Measurements from ENCODE around the gene KRTAP10-3. TPM values are rescaled to one million over a fixed set of nuclear protein-coding genes. Genes with fewer than 3 reads are reported as not detected.

KRTAP10-3 gene
- polyA plus RNA-seq, 1 donor (not counting 4 experiments of a cell fraction or from before 2014, with no cell fraction given) = not detected

GRCh38 chr21:44576025-44576420, 17.4 kb upstream of the KRTAP10-3 start:
- Histone ChIP-seq H3K27me3 (ENCODE audit: control insufficient read depth, extremely low read depth, insufficient read depth, low read length) (no peaks in the 10 kb centered on the region), H2AFZ (ENCODE audit: control insufficient read depth, low read length) (no peak overlapping the region), H3K4me3 (ENCODE audit: control insufficient read depth in 2 of 3, extremely low read depth in 1 of 3, insufficient read depth in 2 of 3, low read depth in 1 of 3, low read length in 3 of 3) (no peak overlapping the region), H3K79me2 (ENCODE audit: control insufficient read depth, insufficient read depth, low read length) (no peaks in the 10 kb centered on the region), H3K4me2 (ENCODE audit: control insufficient read depth, extremely low read depth, insufficient read depth, low read depth, low read length) (no peak overlapping the region), H3K36me3 (ENCODE audit: control insufficient read depth in 2 of 2, extremely low read depth in 1 of 2, insufficient read depth in 2 of 2, low read length in 2 of 2) (no peaks in the 10 kb centered on the region), H4K20me1 (ENCODE audit: control insufficient read depth, extremely low read depth, insufficient read depth, low read length) (no peaks in the 10 kb centered on the region), H3K9me1 (ENCODE audit: control insufficient read depth, extremely low read depth, insufficient read depth, low read length) (no peaks in the 10 kb centered on the region), H3K9me3 (ENCODE audit: control insufficient read depth, low read depth, low read length) (peaks cover 5% of the 10 kb centered on the region), H3K9ac (ENCODE audit: control insufficient read depth, extremely low read depth, insufficient read depth, low read length) (no peak overlapping the region), H3K27ac (ENCODE audit: control insufficient read depth, insufficient read depth, low read length) (no peak overlapping the region), H3K4me1 (ENCODE audit: control insufficient read depth, extremely low read depth, insufficient read depth, low read length) (no peaks in the 10 kb centered on the region)
- DNase-seq (ENCODE audit: low read depth, low spot score) (no peak), FAIRE-seq (no peak)
- dilution Hi-C loops (cut with MboI; ENCODE audit: extremely low pct_ligation_motif_present, low sequenced_read_pairs) = no loop called here
- TF ChIP-seq CTCF (optimal IDR thresholded peaks at IDR 0.05 in 1 of 3, IDR thresholded peaks at IDR 0.05 in 1 of 3, conservative IDR thresholded peaks at IDR 0.05 in 1 of 3; ENCODE audit: extremely low read depth in 1 of 3, insufficient read depth in 2 of 3, low read length in 3 of 3) = no peak
- TF ChIP-seq EZH2 (IDR thresholded peaks at IDR 0.05; ENCODE audit: low read length) = no peak

GRCh38 chr21:44575307-44576024, 16.9 kb upstream of the KRTAP10-3 start:
- peaks cover 3% of the 10 kb centered on the region for H3K9me3 ChIP-seq (ENCODE audit: control insufficient read depth, low read depth, low read length)
- H3K4me1 ChIP-seq (ENCODE audit: control insufficient read depth, extremely low read depth, insufficient read depth, low read length) = no peaks in the 10 kb centered on the region
- TF ChIP-seq CTCF (optimal IDR thresholded peaks at IDR 0.05 in 1 of 3, IDR thresholded peaks at IDR 0.05 in 1 of 3, conservative IDR thresholded peaks at IDR 0.05 in 1 of 3; ENCODE audit: extremely low read depth in 1 of 3, insufficient read depth in 2 of 3, low read length in 3 of 3) (no peak), EZH2 (IDR thresholded peaks at IDR 0.05; ENCODE audit: low read length) (no peak)
- no peak overlapping the region for H3K4me3 ChIP-seq (ENCODE audit: control insufficient read depth in 2 of 3, extremely low read depth in 1 of 3, insufficient read depth in 2 of 3, low read depth in 1 of 3, low read length in 3 of 3)
- dilution Hi-C loops (cut with MboI; ENCODE audit: extremely low pct_ligation_motif_present, low sequenced_read_pairs) = no loop called here
- no peaks in the 10 kb centered on the region for H4K20me1 ChIP-seq (ENCODE audit: control insufficient read depth, extremely low read depth, insufficient read depth, low read length)
- H3K9ac ChIP-seq (ENCODE audit: control insufficient read depth, extremely low read depth, insufficient read depth, low read length) = no peak overlapping the region
- H3K79me2 ChIP-seq (ENCODE audit: control insufficient read depth, insufficient read depth, low read length) = no peaks in the 10 kb centered on the region
- no peaks in the 10 kb centered on the region for H3K9me1 ChIP-seq (ENCODE audit: control insufficient read depth, extremely low read depth, insufficient read depth, low read length)
- no peaks in the 10 kb centered on the region for H3K27me3 ChIP-seq (ENCODE audit: control insufficient read depth, extremely low read depth, insufficient read depth, low read length)
- no peak overlapping the region for H3K4me2 ChIP-seq (ENCODE audit: control insufficient read depth, extremely low read depth, insufficient read depth, low read depth, low read length)
- DNase-seq (ENCODE audit: low read depth, low spot score) = no peak
- no peak overlapping the region for H2AFZ ChIP-seq (ENCODE audit: control insufficient read depth, low read length)
- no peak overlapping the region for H3K27ac ChIP-seq (ENCODE audit: control insufficient read depth, insufficient read depth, low read length)
- H3K36me3 ChIP-seq (ENCODE audit: control insufficient read depth in 2 of 2, extremely low read depth in 1 of 2, insufficient read depth in 2 of 2, low read length in 2 of 2) = no peaks in the 10 kb centered on the region
- FAIRE-seq = no peak

Data from keratinocyte (primary cell).